ENCODE measurements around the gene G6PC2.

G6PC2 gene

DNA sequence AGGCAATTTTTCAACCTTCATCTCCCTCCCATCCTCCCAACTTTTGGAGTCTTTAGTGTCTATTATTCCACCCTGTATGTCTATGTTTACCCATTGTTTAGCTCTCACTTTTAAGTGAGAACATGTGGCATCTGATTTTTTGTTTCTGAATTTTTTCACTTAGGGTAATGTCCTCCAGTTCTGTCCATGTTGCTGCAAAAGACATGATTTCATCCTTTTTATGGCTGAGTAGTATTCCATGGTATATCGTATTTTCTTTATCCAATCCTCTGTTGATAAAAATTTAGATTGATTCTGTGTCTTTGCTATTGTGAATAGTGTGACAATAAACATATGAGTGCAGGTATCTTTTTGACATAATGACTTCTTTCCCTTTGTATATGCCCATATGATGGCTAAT is 48.2 kb downstream of the G6PC2 start:
- DNase-seq = no peak

DNA sequence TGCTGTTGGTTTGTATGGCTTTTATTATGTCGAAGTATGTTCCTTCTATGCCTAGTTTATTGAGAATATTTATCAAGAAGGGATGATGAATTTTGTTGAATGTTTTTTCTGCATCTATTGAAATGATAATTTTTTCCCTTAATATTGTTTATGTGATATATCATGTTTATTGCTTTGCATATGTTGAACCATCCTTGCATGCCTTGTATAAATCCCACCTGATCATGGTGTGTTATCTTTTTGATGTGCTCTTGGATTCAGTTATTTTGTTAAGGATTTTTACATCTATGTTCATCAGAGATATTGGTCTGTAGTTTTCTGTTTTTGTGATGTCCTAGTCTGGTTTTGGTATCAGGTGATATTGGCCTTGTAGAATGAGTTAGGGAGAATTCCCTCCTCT is 50.8 kb downstream of the G6PC2 start:
- DNase-seq = no peak

DNA sequence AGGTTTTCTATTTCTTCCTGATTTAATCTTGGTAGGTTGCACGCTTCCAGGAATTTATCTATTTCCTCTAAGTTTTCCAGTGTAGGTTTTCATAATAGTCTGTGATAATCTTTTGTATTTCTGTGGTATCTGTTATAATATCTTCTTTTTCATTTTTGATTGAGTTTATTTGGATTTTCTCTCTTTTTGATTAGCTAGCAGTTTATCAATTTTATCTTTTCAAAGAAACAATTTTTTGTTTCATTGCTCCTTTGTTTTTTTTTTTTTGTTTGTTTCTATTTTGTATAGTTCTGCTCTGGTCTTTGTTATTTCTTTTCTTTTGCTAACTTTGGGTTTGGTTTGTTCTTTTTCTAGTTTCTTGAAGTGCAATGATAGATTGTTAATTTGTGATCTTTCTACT is 51.3 kb downstream of the G6PC2 start:
- no peak for DNase-seq

DNA sequence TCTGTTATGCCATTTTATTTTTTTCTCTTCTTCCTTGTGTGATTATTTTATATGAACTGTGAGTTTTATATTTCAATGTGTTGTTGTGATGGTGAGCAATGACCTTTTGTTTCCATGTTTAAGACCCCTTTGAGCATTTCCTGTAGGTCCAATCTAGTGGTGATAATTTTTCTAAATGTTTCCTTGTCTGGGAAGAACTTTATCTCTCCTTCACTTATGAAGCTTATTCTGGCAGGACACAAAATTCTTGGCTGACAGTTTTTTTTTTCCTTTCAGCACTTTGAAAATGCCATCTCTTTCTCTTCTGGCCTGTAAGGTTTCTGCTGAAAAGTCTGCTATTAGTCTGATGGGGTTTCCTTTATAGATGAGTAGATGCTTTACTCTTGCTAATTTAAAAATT is 53.2 kb downstream of the G6PC2 start:
- no peak for DNase-seq

DNA sequence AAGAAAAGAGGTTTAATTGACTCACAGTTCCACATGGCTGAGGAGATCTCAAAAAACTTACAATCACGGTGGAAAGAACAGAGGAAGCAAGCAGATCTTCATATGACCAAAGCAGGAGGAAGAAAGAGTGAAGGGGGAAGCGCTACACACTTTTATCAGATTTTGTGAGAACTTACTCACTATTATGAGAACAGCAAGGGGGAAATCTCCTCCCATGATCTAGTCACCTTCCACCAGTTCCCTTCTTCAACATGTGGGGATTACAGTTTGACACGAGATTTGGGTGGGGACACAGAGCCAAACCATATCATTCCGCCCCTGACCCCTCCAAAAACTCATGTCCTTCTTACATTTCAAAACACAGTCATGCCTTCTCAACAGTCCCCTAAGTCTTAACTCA is 54.2 kb downstream of the G6PC2 start:
- DNase-seq = no peak

DNA sequence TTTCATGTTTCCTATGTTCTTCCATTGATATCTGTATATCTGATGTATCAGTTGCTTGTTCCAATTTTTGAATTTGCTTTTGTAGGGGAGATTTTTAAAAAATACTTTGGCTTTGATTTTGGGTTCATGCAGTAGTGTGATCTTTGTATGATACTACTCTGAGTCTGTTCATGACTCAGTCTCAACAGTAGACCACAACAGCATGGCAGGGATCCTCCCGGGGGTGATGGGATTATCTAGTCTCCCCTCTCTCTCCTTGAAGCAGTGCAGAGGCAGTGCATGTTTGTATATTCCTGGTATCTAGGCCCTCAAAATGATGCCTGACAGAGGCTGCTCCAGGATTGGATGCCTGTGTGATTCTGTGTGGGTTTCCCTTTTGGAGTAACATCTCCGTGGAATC is 55.3 kb downstream of the G6PC2 start:
- DNase-seq = no peak
